ENCODE measurements around the gene CEND1.

DNA sequence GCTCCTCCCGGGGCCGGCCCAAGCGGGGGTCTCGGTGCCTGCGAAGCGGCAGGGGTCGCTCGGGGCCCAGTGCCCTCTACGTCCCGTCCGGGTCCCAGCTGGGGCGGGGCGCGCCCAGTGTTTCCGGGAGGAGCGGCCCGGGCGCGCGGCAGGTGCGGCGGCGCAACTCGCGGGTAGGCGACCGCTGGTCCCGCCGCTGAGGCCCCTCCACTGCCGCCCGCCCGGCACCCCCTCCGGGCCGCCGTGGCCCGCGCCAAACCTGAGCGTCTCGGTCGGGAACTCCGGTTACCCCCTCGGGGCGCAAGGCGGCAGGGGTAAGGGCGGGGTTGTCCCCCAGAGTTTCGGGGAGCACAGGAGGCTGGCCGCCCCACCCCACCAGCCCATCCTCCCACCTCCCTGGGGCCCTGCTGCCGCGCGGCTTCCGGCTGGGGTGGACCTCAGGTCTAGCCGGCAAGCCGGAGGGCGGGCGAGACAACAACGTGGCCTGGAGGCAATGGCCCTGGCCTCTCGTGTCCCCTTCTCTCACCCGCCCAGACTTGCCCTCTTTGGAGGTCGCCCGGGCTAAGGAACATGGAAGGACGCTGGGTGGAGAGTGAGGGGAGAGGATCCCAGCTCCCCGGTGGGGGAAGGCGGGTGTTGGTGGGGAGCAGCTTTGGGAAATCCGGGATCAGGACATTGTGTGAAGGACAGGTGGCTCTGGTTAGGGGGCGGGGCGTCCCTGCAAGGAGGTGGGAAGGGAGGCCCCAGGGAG, 37.4 kb upstream of the CEND1 start:
- TF ChIP-seq GATA3 (IDR thresholded peaks at IDR 0.05; ENCODE audit: low read depth, low read length) (no peak), GATA2 (IDR thresholded peaks at IDR 0.05; ENCODE audit: low read depth, low read length) (no peak)

All from SH-SY5Y (cell line).